Lower lobe of right lung (tissue), 2 donors: ENCODE measurements around the gene OBSL1. TPM values are rescaled to one million over a fixed set of nuclear protein-coding genes. Genes with fewer than 3 reads are reported as not detected.

Source experiments
- ATAC-seq, 2 donors: fragments of 200-7000 bp; cut with Tn5 transposase; one replicate each; pipeline ENCODE4 v1.9.1; 2020 to 2022; ENCODE audit warnings: mild to moderate bottlenecking in 2 of 2, moderate library complexity in 2 of 2
- DNase-seq: peaks from one replicate; pipeline ENCODE4 v3.0.0-alpha.2; 2020
- H3K27ac ChIP-seq: fragments of 200-600 bp; one replicate; pipeline ENCODE4 v1.8.0; 2022
- H3K27me3 ChIP-seq: fragments of 200-600 bp; one replicate; pipeline ENCODE4 v1.8.0; 2022; ENCODE audit warnings: low read depth
- H3K36me3 ChIP-seq: fragments of 200-600 bp; one replicate; pipeline ENCODE4 v1.8.0; 2022; ENCODE audit warnings: mild to moderate bottlenecking
- H3K4me1 ChIP-seq: fragments of 200-600 bp; one replicate; pipeline ENCODE4 v1.8.0; 2022
- H3K4me3 ChIP-seq: fragments of 200-600 bp; one replicate; pipeline ENCODE4 v1.8.0; 2022; ENCODE audit warnings: mild to moderate bottlenecking
- H3K9me3 ChIP-seq: fragments of 200-600 bp; one replicate; pipeline ENCODE4 v1.8.0; 2022
- CTCF ChIP-seq: fragments of 200-600 bp; IDR thresholded peaks from one replicate; pipeline ENCODE4 v1.8.0; 2022; ENCODE audit warnings: antibody characterized with exemption, mild to moderate bottlenecking
- intact Hi-C: fragments of 100-400 bp; cut with DNase I; formaldehyde crosslinking; loops from one replicate; pipeline ENCODE4 v1.11.0; 2022
- microRNA-seq: library from miRNA; unstranded; fragments of <30 nt; microRNA quantifications from one replicate; pipeline ENCODE4 v1.2.0, GENCODE V29; 2020; ENCODE audit warnings: borderline number of aligned reads
- total RNA-seq: library from RNA; stranded (reverse); fragmentation: NEBNext Ultra II Directional; extraction: Animal tissue kit (Norgen Biotek cat#: 25700); gene quantifications from one replicate; pipeline ENCODE4 v1.2.1, GENCODE V29; 2021
- donor health status: DM: no; HTN: yes; CAD: no; lungs with severe emphysema.

Gene OBSL1
- total RNA-seq, 1 donor from 2014 or later, result 49.4 TPM

GRCh38 chr2:219505585-219505984 lies 65.8 kb downstream of the OBSL1 start:
- Histone ChIP-seq H3K4me3 (no peak overlapping the region), H3K27ac (no peak overlapping the region), H3K4me1 (peaks cover 16% of the 10 kb centered on the region), H3K27me3 (peaks cover 16% of the 10 kb centered on the region), H3K36me3 (peaks cover 55% of the 10 kb centered on the region), H3K9me3 (no peaks in the 10 kb centered on the region)
- TF ChIP-seq CTCF, result no peak
- no peak for DNase-seq
- intact Hi-C loops, result no loop called here
- ATAC-seq, result no peak

- intact Hi-C loops, result no loop called here
- Histone ChIP-seq H3K9me3 (no peaks in the 10 kb centered on the region), H3K36me3 (peaks cover 55% of the 10 kb centered on the region), H3K27me3 (peaks cover 2% of the 10 kb centered on the region), H3K27ac (no peak overlapping the region), H3K4me1 (peaks cover 16% of the 10 kb centered on the region), H3K4me3 (no peak overlapping the region)
- no peak for TF ChIP-seq CTCF
- DNase-seq (no peak), ATAC-seq (no peak)
Measured at GRCh38 chr2:219502618-219503017, 68.7 kb downstream of the OBSL1 start.

GRCh38 chr2:219501849-219502248 lies 69.5 kb downstream of the OBSL1 start:
- intact Hi-C loops, result no loop called here
- peaks cover 50% of the 10 kb centered on the region for H3K36me3 ChIP-seq
- H3K4me1 ChIP-seq, result peaks cover 23% of the 10 kb centered on the region
- TF ChIP-seq CTCF, result no peak
- H3K27me3 ChIP-seq, result peaks cover 9% of the 10 kb centered on the region
- H3K9me3 ChIP-seq, result no peaks in the 10 kb centered on the region
- ATAC-seq (no peak), DNase-seq (no peak)
- H3K4me3 ChIP-seq, result no peak overlapping the region
- H3K27ac ChIP-seq, result no peak overlapping the region

Small RNAs within 50 kb of the gene (microRNA-seq; reads per million reads assigned to microRNA genes)
- gene MIR3132, result not detected

Other genes with a start within 250 kb of the OBSL1 start
- gene RESP18, start 238.8 kb downstream of the OBSL1 start, total RNA-seq, result not detected
- gene DNPEP, start 183.6 kb downstream of the OBSL1 start, total RNA-seq, result 79.5 TPM
- 64.5 TPM for gene DES, start 153.2 kb downstream of the OBSL1 start, total RNA-seq
- 6.5 TPM for gene SPEG, start 136.7 kb downstream of the OBSL1 start, total RNA-seq
- gene GMPPA, start 72.6 kb downstream of the OBSL1 start, total RNA-seq, result 29.9 TPM
- 0.53 TPM for gene ASIC4, start 57.1 kb downstream of the OBSL1 start, total RNA-seq
- 23.2 TPM for gene CHPF, start 27.7 kb downstream of the OBSL1 start, total RNA-seq
- gene TMEM198, start 27.5 kb downstream of the OBSL1 start, total RNA-seq, result 1.4 TPM
- gene INHA, start 771 bp upstream of the OBSL1 start, total RNA-seq, result not detected
- 31.8 TPM for gene STK11IP, start 26.3 kb upstream of the OBSL1 start, total RNA-seq
- 1.0 TPM for gene SLC4A3, start 56.1 kb upstream of the OBSL1 start, total RNA-seq